CD14-positive monocyte (primary cell): ENCODE measurements around the gene ZNF282. TPM values are rescaled to one million over a fixed set of nuclear protein-coding genes. Genes with fewer than 3 reads are reported as not detected.

Source experiments
- DNase-seq, 3 donors: peaks; one replicate each; pipeline ENCODE4 v3.0.0-alpha.2; 2011 to 2022
- H2AFZ ChIP-seq: 2 replicates; pipeline ENCODE4 v1.6.0; 2012; ENCODE audit warnings: mild to moderate bottlenecking, low read depth, low read length, inconsistent platforms; ENCODE audit not compliant: insufficient read depth, poor library complexity, severe bottlenecking
- H3K27ac ChIP-seq, 2 donors: 1 replicate in 1 of 2; 2 replicates in 1 of 2; pipeline ENCODE4 v1.5.1; 2012 to 2013; ENCODE audit warnings: low read length in 2 of 2, control low read depth in 1 of 2, inconsistent platforms in 1 of 2, low read depth in 1 of 2, mild to moderate bottlenecking in 1 of 2
- H3K27me3 ChIP-seq, 2 donors: one replicate each; pipeline versions ENCODE4 v1.6.0 to v1.6.1; 2011 to 2013; ENCODE audit warnings: low read length in 2 of 2; ENCODE audit not compliant: control insufficient read depth in 2 of 2, insufficient read depth in 2 of 2
- H3K36me3 ChIP-seq, 2 donors: replicated peaks in 1 of 2; 1 replicate in 1 of 2; 2 replicates in 1 of 2; pipeline versions ENCODE4 v1.5.1 to v1.6.1; 2012 to 2013; ENCODE audit warnings: low read length in 2 of 2, control low read depth in 1 of 2, inconsistent platforms in 1 of 2, mild to moderate bottlenecking in 1 of 2; ENCODE audit not compliant: insufficient read depth in 2 of 2, control insufficient read depth in 1 of 2
- H3K4me1 ChIP-seq, 2 donors: 1 replicate in 1 of 2; 2 replicates in 1 of 2; pipeline versions ENCODE4 v1.5.1 to v1.6.1; 2012 to 2013; ENCODE audit warnings: low read length in 2 of 2, control low read depth in 1 of 2, inconsistent platforms in 1 of 2, mild to moderate bottlenecking in 1 of 2, moderate library complexity in 1 of 2; ENCODE audit not compliant: insufficient read depth in 2 of 2, control insufficient read depth in 1 of 2
- H3K4me2 ChIP-seq: replicated peaks from 2 replicates; pipeline ENCODE3; 2012; ENCODE audit warnings: low read length, moderate library complexity, mild to moderate bottlenecking; ENCODE audit not compliant: poor library complexity, severe bottlenecking; ENCODE audit errors: extremely low read depth
- H3K4me3 ChIP-seq, 3 experiments: fragments of 200-600 bp in 1 of 3; sonication (generic) in 1 of 3; replicated peaks in 1 of 3; 1 replicate in 2 of 3; 2 replicates in 1 of 3; pipeline ENCODE4 v1.5.1; 2011 to 2013; ENCODE audit warnings: low read length in 3 of 3, mild to moderate bottlenecking in 3 of 3, control low read depth in 2 of 3, low read depth in 2 of 3, inconsistent platforms in 1 of 3, moderate library complexity in 1 of 3
- H3K79me2 ChIP-seq: 2 replicates; pipeline ENCODE4 v1.6.0; 2012; ENCODE audit warnings: mild to moderate bottlenecking, control low read depth, inconsistent platforms, low read length, moderate library complexity; ENCODE audit not compliant: insufficient read depth
- H3K9ac ChIP-seq: 2 replicates; pipeline ENCODE4 v1.6.0; 2017; ENCODE audit warnings: low read length, mild to moderate bottlenecking; ENCODE audit not compliant: insufficient read depth, poor library complexity, severe bottlenecking
- H3K9me3 ChIP-seq, 2 donors: replicated peaks in 1 of 2; 1 replicate in 1 of 2; 2 replicates in 1 of 2; pipeline versions ENCODE4 v1.5.1 to v1.6.1; 2012 to 2013; ENCODE audit warnings: low read length in 2 of 2, control low read depth in 1 of 2; ENCODE audit not compliant: control insufficient read depth in 1 of 2, insufficient read depth in 1 of 2
- H4K20me1 ChIP-seq: 2 replicates; pipeline ENCODE4 v1.6.0; 2012; ENCODE audit warnings: mild to moderate bottlenecking, low read length, control low read depth, moderate library complexity; ENCODE audit not compliant: insufficient read depth
- H3K27ac Mint-ChIP-seq, 7 donors: one replicate each; pipeline ENCODE4 v1.8.0; 2020; ENCODE audit warnings: mild to moderate bottlenecking in 7 of 7, mixed read lengths in 7 of 7, moderate library complexity in 6 of 7, inconsistent platforms in 2 of 7
- H3K27me3 Mint-ChIP-seq, 3 donors: one replicate each; pipeline ENCODE4 v1.8.0; 2021 to 2022; ENCODE audit warnings: low read depth in 3 of 3, mild to moderate bottlenecking in 3 of 3, mixed read lengths in 3 of 3, moderate library complexity in 3 of 3, inconsistent platforms in 1 of 3
- H3K36me3 Mint-ChIP-seq, 2 donors: one replicate each; pipeline ENCODE4 v1.8.0; 2020; ENCODE audit warnings: mixed read lengths in 2 of 2, inconsistent platforms in 1 of 2, mild to moderate bottlenecking in 1 of 2
- H3K4me1 Mint-ChIP-seq: one replicate; pipeline ENCODE4 v1.8.0; 2020; ENCODE audit warnings: mild to moderate bottlenecking, mixed read lengths
- H3K4me3 Mint-ChIP-seq, 2 donors: one replicate each; pipeline ENCODE4 v1.8.0; 2020; ENCODE audit warnings: mild to moderate bottlenecking in 2 of 2, mixed read lengths in 2 of 2, moderate library complexity in 1 of 2
- H3K9me3 Mint-ChIP-seq, 7 donors: one replicate each; pipeline ENCODE4 v1.8.0; 2020 to 2022; ENCODE audit warnings: mixed read lengths in 7 of 7, mild to moderate bottlenecking in 6 of 7, moderate library complexity in 6 of 7, inconsistent platforms in 2 of 7
- CTCF ChIP-seq: fragments of 200-600 bp; IDR thresholded peaks from one replicate; pipeline ENCODE4 v1.8.0; 2022; ENCODE audit warnings: antibody characterized with exemption, mild to moderate bottlenecking
- WGBS: methylation state at CpG from one replicate; pipeline ENCODE4 v1.1.5; 2013; ENCODE audit warnings: missing lambda C conversion rate; ENCODE audit not compliant: insufficient coverage; 5-methylcytosine and 5-hydroxymethylcytosine counted together
- intact Hi-C, 2 donors: fragments of 100-400 bp; cut with micrococcal nuclease; formaldehyde crosslinking; loops; one replicate each; pipeline versions ENCODE4 v1.15.0 to v1.15.1; 2023
- polyA plus RNA-seq, 3 donors: library from polyadenylated mRNA; depleted of rRNA in 1 of 3; unstranded in 2 of 3; stranded (reverse) in 1 of 3; fragments of 300-500 nt in 2 of 3; fragments of >200 nt in 1 of 3; fragmentation: Illumina TruSeq in 2 of 3; gene quantifications; 1 replicate in 2 of 3; 2 replicates in 1 of 3; pipeline ENCODE4 v1.2.3, GENCODE V29; 2012 to 2021

The ZNF282 gene
- polyA plus RNA-seq, 3 donors, result 0.51 to 6.2 (median 0.86) TPM

- H3K4me1 ChIP-seq, result no peaks in the 10 kb centered on the region
- no peaks in the 10 kb centered on the region for H3K9me3 Mint-ChIP-seq
- H3K9ac ChIP-seq, result no peak overlapping the region
- no peaks in the 10 kb centered on the region for H3K9me3 ChIP-seq
- H3K4me3 ChIP-seq, result no peak overlapping the region
- H4K20me1 ChIP-seq, result no peaks in the 10 kb centered on the region
- intact Hi-C loops, result no loop called here
- no peak overlapping the region for H3K27ac ChIP-seq
- no peaks in the 10 kb centered on the region for H3K27me3 ChIP-seq
- H3K4me3 Mint-ChIP-seq, result no peak overlapping the region
- H3K4me2 ChIP-seq, result no peak overlapping the region
- H3K27me3 Mint-ChIP-seq, result no peaks in the 10 kb centered on the region
- H3K4me1 Mint-ChIP-seq, result no peaks in the 10 kb centered on the region
- H3K36me3 Mint-ChIP-seq, result peaks cover 55 to 86% of the 10 kb centered on the region in 2 donors
- no peak overlapping the region for H3K27ac Mint-ChIP-seq
- no CpG with 5 or more reads among the region's 2 CpGs for WGBS
- H2AFZ ChIP-seq, result no peak overlapping the region
- no peak for DNase-seq
- no peak for TF ChIP-seq CTCF
- H3K36me3 ChIP-seq, result peaks cover 56 to 92% of the 10 kb centered on the region in 2 donors
- no peaks in the 10 kb centered on the region for H3K79me2 ChIP-seq
Measured at GRCh38 chr7:149175150-149175549, 20.2 kb upstream of the ZNF282 start.

GRCh38 chr7:149179241-149179640 is 16.1 kb upstream of the ZNF282 start:
- no peak overlapping the region for H3K9ac ChIP-seq
- Mint-ChIP-seq H3K36me3 (peaks cover 51 to 74% of the 10 kb centered on the region in 2 donors), H3K4me3 (no peak overlapping the region), H3K27me3 (no peaks in the 10 kb centered on the region), H3K9me3 (no peaks in the 10 kb centered on the region), H3K27ac (peak overlapping the region in 1 of 7 donors; percentile 17), H3K4me1 (no peaks in the 10 kb centered on the region)
- peaks cover 3% of the 10 kb centered on the region for H4K20me1 ChIP-seq
- H3K27me3 ChIP-seq, result no peaks in the 10 kb centered on the region
- peaks cover 53 to 83% of the 10 kb centered on the region in 2 donors for H3K36me3 ChIP-seq
- H2AFZ ChIP-seq, result no peak overlapping the region
- H3K79me2 ChIP-seq, result no peaks in the 10 kb centered on the region
- no peak overlapping the region for H3K4me3 ChIP-seq
- no peak overlapping the region for H3K4me2 ChIP-seq
- H3K27ac ChIP-seq, result no peak overlapping the region
- TF ChIP-seq CTCF, result no peak
- intact Hi-C loops, result no loop called here
- H3K4me1 ChIP-seq, result no peaks in the 10 kb centered on the region
- no peaks in the 10 kb centered on the region for H3K9me3 ChIP-seq
- DNase-seq, result no peak
- 100% methylated on average over 18 of the region's 19 CpGs for WGBS
